Measurements from ENCODE around the gene SEPTIN5.

DNA sequence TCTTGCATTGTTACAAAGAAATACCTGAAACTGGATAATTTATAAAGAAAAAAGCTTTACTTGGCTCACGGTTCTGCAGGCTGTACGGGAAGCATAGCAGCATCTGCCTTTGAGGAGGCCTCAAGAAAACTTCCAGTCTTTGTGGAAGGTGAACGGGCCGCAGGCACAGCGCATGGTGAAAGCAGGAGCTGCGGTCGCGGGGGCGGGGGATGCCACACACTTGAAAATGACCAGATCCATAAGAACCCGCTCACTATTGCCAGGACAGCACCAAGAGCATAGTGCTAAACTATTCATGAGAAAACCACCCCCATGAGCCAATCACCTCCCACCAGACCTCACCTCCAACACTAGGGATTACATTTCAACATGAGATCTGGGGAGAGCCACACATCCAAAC lies 45.6 kb upstream of the SEPTIN5 start:
- TF ChIP-seq, protein P1, sequence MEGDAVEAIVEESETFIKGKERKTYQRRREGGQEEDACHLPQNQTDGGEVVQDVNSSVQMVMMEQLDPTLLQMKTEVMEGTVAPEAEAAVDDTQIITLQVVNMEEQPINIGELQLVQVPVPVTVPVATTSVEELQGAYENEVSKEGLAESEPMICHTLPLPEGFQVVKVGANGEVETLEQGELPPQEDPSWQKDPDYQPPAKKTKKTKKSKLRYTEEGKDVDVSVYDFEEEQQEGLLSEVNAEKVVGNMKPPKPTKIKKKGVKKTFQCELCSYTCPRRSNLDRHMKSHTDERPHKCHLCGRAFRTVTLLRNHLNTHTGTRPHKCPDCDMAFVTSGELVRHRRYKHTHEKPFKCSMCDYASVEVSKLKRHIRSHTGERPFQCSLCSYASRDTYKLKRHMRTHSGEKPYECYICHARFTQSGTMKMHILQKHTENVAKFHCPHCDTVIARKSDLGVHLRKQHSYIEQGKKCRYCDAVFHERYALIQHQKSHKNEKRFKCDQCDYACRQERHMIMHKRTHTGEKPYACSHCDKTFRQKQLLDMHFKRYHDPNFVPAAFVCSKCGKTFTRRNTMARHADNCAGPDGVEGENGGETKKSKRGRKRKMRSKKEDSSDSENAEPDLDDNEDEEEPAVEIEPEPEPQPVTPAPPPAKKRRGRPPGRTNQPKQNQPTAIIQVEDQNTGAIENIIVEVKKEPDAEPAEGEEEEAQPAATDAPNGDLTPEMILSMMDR (conservative IDR thresholded peaks at IDR 0.05; ENCODE audit: low read depth, low read length), result no peak
- TF ChIP-seq EZH2 (IDR thresholded peaks at IDR 0.05; ENCODE audit: borderline replicate concordance, low read depth, low read length, poor library complexity, severe bottlenecking), result no peak

Measured in A673 (cell line).